Activated T-cell treated with anti-CD3 and anti-CD28 coated beads, Interleukin-2, amount 50 U/mL, for 48 hours (primary cell): ENCODE data around the gene QDPR.
"Not testable (repeated sequence)": the region's sequence is repeated elsewhere in the genome, so short reads cannot be mapped to it uniquely, and the experiment has no call there.

Experiments
- DNase-seq, 2 experiments: peaks; one replicate each; pipeline ENCODE4 v3.0.0-alpha.2; 2020

QDPR gene

GRCh38 chr4:17489721-17490120 lies 22.2 kb downstream of the QDPR start:
- DNase-seq: no peak

- no peak for DNase-seq
These were observed 22.8 kb downstream of the QDPR start for GRCh38 chr4:17489123-17489522.

- no peak for DNase-seq
These were observed 29.2 kb downstream of the QDPR start for GRCh38 chr4:17482716-17483115.

- DNase-seq: no peak
These were observed 30.9 kb downstream of the QDPR start for GRCh38 chr4:17480955-17481354.

GRCh38 chr4:17480210-17480927 lies 31.5 kb downstream of the QDPR start:
- no peak for DNase-seq

GRCh38 chr4:17477774-17478472 lies 34.0 kb downstream of the QDPR start:
- DNase-seq: no peak

- no peak for DNase-seq
These were observed 35.0 kb downstream of the QDPR start for GRCh38 chr4:17476853-17477252.

- DNase-seq: no peak
These were observed 36.4 kb downstream of the QDPR start for GRCh38 chr4:17475481-17475880.

GRCh38 chr4:17469931-17470674 lies 41.8 kb downstream of the QDPR start:
- DNase-seq: no peak

GRCh38 chr4:17468619-17469221 lies 43.2 kb downstream of the QDPR start:
- no peak for DNase-seq

GRCh38 chr4:17463606-17464005 lies 48.3 kb downstream of the QDPR start:
- DNase-seq: no peak

- DNase-seq: no peak
These were observed 61.6 kb downstream of the QDPR start for GRCh38 chr4:17450269-17450804.

- no peak for DNase-seq
These were observed 63.2 kb downstream of the QDPR start for GRCh38 chr4:17448689-17449088.

- peak; percentile 41 to 50 for DNase-seq
These were observed 64.1 kb downstream of the QDPR start for GRCh38 chr4:17447675-17448298.

- DNase-seq: no peak
These were observed 64.8 kb downstream of the QDPR start for GRCh38 chr4:17447056-17447455.

GRCh38 chr4:17442477-17442876 lies 69.4 kb downstream of the QDPR start:
- not testable (repeated sequence) for DNase-seq

- DNase-seq: no peak
These were observed 74.5 kb downstream of the QDPR start for GRCh38 chr4:17437396-17437795.

- DNase-seq: no peak
These were observed 75.2 kb downstream of the QDPR start for GRCh38 chr4:17436750-17437090.
